Inflammatory macrophage (primary cell): ENCODE measurements around the gene BANP.
"Not testable (repeated sequence)": the region's sequence is repeated elsewhere in the genome, so short reads cannot be mapped to it uniquely, and the experiment has no call there.

Experiments used
- DNase-seq, 2 donors: peaks; one replicate each; pipeline ENCODE4 v3.0.0-alpha.2; 2020 to 2022

The BANP gene

DNA sequence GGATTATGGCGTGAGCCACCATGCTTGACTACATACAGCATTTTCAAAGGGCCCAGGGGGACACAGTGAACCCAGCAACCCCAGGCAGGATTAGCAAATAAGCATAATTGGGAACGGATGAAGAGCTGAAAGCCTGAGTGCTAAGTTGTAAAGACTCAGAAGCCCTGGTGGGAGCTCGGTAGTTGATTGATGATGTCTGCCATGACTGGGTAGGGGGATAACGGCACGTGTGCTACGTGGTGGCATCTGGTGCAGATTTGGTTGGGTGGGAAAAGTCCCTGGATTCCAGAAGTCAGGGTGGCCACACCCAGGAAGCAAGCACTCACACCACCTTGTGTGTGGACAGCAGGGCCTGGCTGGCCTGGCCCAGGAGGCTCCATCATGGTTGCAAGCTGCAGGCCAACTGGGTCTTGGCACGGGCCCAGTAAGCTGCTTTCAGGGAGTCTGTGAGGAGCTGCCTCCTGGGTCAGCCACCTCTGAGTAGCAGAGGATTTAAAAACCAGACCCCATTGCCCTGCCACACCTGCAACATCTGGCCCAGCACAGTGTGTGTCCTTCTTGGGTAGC lies 154.4 kb downstream of the BANP start:
- not testable (repeated sequence) for DNase-seq

DNA sequence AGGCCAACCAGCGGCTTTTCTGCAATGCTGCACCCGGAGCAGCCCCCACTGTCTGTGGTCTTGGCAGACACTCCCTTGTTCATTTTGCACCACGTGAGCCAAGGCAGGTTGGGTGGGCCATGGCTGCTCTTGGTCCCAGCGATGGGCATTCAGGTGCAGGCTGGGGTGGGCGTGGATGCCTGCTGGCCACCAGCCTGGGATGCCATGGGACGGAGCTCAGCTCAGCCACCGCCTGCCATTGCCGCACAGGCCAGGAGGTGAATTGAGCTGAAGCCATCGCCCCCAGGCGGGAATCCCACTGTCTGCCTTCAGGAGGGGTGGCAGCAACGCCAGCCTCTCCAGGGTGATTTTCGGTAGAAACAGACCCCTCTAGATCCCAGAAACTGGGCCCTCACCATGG lies 155.3 kb downstream of the BANP start:
- DNase-seq: not testable (repeated sequence)

GRCh38 chr16:88108762-88109161 lies 157.5 kb downstream of the BANP start:
- no peak for DNase-seq

- DNase-seq: not testable (repeated sequence)
These were observed 158.7 kb downstream of the BANP start for GRCh38 chr16:88109726-88110621.

GRCh38 chr16:88110875-88111494 lies 159.8 kb downstream of the BANP start:
- DNase-seq: not testable (repeated sequence)

- DNase-seq: not testable (repeated sequence)
These were observed 160.7 kb downstream of the BANP start for GRCh38 chr16:88111976-88112375.

- no peak for DNase-seq
These were observed 162.4 kb downstream of the BANP start for GRCh38 chr16:88113545-88114045.

- DNase-seq: peak in 1 of 2 donors; percentile 6
These were observed 163.5 kb downstream of the BANP start for GRCh38 chr16:88114541-88115228.

DNA sequence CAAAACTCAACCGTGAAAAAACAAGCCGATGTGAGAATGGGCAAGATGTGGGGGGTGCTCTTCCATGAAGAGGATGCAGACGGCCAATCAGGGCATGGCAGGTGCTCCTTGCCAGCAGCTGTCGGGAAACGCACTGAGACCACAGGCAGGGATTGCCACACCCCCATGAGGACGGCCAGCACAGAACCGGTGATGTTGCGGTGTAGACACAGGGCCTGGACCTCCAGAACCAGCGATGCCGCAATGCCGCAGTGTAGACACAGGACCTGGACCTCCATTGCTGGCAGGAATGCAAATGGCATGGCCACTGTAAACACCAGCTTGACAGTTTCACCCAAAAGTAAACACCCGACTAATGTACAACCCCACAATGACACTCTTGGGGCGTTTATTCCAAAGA lies 164.9 kb downstream of the BANP start:
- no peak for DNase-seq

GRCh38 chr16:88117476-88117868 lies 166.2 kb downstream of the BANP start:
- no peak for DNase-seq

- no peak for DNase-seq
These were observed 167.1 kb downstream of the BANP start for GRCh38 chr16:88118376-88118775.

DNA sequence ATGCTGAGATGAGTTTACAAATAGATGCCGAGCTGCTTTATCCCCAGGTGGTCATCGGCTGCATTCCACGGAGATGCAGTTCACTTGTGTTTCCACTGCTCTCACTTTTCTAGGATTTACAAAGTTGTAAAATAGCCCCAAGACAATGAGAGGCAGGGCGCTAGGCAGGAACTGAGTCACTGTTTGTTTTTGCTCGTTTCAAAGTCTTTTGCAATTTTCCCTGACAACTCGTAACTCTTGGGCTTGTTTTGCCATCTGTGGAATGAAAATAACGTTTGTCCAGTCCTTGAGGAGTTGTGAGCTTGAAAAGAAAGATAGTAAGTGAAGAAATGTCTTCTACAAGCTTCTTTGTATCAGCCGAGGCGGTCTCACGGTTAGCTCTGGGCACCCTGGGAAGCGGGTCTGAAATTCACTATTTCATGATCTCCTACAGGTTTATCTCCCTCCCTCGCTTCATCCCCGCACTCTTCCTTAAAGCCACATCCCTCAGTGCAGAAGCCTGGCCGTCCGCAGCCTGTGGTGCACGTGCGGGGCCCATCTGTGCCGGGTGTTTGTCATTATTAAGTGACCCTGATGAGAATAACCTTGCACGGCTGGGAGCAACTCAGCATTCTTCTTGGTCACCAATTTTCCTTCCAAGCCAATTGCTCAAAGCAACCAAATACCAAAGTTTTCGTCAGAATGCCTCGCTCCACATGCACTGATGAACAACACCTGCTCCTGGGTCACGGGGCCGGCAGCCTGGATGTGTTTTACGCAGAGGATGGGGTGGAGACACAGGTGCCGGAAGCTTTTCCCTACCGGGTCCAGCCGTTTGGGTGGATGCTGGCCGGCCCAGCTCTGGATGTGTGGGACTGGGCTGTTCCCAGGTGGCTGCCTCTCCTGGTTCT lies 167.9 kb downstream of the BANP start:
- DNase-seq: peak; percentile 47 to 58

DNA sequence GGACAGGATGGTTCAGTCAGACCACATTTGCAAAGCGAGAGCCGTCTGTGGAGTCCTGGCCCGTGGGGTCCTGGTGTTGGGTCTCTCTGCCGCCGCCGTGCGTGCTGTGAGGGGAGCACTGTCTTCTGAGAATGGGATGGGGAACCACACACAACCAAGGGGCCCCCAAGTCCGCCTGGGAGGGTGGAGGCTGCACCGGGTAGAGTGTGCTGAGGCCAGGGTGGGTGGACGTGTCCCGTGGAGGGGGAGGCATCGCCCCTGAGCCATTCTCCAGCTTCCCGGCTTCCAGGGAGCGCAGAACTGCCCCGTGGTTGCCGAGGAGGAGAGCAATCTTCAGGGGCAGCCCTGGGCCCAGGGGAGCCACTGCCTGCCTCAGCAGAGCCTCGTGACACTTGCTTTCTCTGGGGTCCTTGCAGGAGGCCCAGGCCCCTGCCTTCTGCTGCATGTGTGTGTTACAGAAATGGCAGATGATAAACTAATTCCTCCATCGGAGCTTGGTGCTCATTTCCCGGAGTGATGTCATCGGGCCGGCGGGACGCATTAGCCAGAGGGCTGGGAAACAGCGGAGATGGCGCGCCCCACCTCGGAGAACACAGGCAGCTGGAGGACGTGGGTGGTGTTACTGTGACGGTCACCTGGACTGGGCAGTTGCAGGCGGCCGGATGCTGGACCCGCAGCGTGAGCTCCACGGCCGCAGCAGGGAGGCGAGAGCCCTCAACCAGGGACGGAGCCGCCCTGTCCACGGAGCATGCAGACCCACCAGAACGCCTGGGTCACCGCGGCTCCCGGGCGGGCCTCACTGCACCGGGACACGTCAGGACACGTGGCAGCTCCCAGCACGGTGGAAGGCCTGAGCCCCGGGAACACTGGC lies 168.9 kb downstream of the BANP start:
- DNase-seq: not testable (repeated sequence)

DNA sequence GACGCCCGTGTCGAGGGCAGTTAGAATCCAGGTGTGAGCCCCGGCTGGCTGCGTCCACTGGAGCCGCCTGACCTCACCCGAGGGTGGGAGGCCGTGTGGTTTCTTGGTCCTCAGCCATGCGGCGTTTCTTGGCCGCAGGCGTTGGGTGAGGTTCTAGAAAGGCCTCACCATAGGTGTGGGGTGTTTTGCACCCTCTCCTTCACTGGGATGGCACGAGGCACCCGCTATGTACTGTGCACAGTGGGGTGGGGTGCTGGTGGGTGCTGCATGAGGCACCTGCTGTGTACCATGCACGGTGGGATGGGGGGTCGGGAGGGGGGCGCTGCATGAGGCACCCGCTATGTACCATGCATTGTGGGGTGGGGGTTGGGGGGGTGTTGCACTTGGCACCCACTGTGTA lies 169.6 kb downstream of the BANP start:
- DNase-seq: no peak

DNA sequence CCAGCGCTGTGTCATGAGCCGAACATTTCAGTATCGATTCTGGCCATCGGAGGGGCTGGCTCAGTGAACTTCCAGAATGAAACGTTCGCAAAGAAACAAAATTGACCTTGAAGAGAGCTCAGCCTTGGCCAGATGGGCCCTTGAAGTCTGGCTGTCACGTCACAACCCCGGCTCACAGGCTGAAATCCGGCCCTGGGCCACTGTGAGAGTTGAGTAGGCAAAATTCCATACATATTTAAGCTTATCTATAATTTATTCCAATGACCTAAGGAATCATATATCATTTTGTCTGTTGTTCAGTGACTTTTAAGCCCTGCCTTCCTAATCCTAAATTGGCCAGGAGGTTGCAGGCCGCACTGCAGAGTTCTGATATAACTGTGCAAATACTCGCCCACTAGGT lies 170.2 kb downstream of the BANP start:
- not testable (repeated sequence) for DNase-seq

GRCh38 chr16:88121886-88122580 lies 170.8 kb downstream of the BANP start:
- DNase-seq: no peak
